Measurements from ENCODE around the gene ADPRS. TPM values are rescaled to one million over a fixed set of nuclear protein-coding genes. Genes with fewer than 3 reads are reported as not detected.
A peak's percentile ranks its signal among the peaks of the same experiment; 100 is the strongest.

The ADPRS gene
- total and polyA plus RNA-seq, 9 of the 15 experiments (the other 6 are each of a cell fraction or from before 2014, with no cell fraction given): 5.9 to 40.0 (median 27.4) TPM

- TF ChIP-seq ZNF589 (CRISPR knock-in tag; IDR thresholded peaks at IDR 0.05; ENCODE audit: low read depth): peak; percentile 74; the same call in 1 of the 2 replicates
- 0 out of 2 replicates have a peak, but pooled peaks have one; percentile 5 for TF ChIP-seq ZNF740 (CRISPR knock-in tag; IDR thresholded peaks at IDR 0.05)
- no peak for TF ChIP-seq ZNF740 (tag; IDR thresholded peaks at IDR 0.05)
- peak; percentile 76; the same call in 1 of the 2 replicates for TF ChIP-seq ATF3 (IDR thresholded peaks at IDR 0.05)
- TF ChIP-seq ATF3 (CRISPR knock-in tag; conservative IDR thresholded peaks at IDR 0.05): no peak
- TF ChIP-seq KLF16 (IDR thresholded peaks at IDR 0.05): 0 out of 2 replicates have a peak, but pooled peaks have one; percentile 41
- TF ChIP-seq NR4A1 (CRISPR knock-in tag; IDR thresholded peaks at IDR 0.05): no peak
- 0 out of 2 replicates have a peak, but pooled peaks have one; percentile 39 for TF ChIP-seq NR4A1 (tag; IDR thresholded peaks at IDR 0.05)
- TF ChIP-seq MYC (IDR thresholded peaks at IDR 0.05; ENCODE audit: low read depth, low read length): 0 out of 2 replicates have a peak, but pooled peaks have one; percentile 27
- TF ChIP-seq MYC (CRISPR knock-in tag; IDR thresholded peaks at IDR 0.05; ENCODE audit: borderline replicate concordance, low read depth): no peak
- peak in 1 of 2 experiments; percentile 89; a peak in 2 of 4 replicates for TF ChIP-seq TEAD1 (CRISPR knock-in tag; IDR thresholded peaks at IDR 0.05)
- TF ChIP-seq DEAF1 (CRISPR knock-in tag; IDR thresholded peaks at IDR 0.05): peak; percentile 86
- TF ChIP-seq NRF1 (conservative IDR thresholded peaks at IDR 0.05 in 1 of 2, IDR thresholded peaks at IDR 0.05 in 1 of 2): 0 out of 4 replicates have a peak, but pooled peaks of 1 of the 2 experiments have one; percentile 11
- TF ChIP-seq ATF4 (CRISPR knock-in tag; IDR thresholded peaks at IDR 0.05): 0 out of 2 replicates have a peak, but pooled peaks have one; percentile 7
- 0 out of 2 replicates have a peak, but pooled peaks have one; percentile 21 for TF ChIP-seq SMARCE1 (IDR thresholded peaks at IDR 0.05)
- TF ChIP-seq ELF1 (tag; IDR thresholded peaks at IDR 0.05): peak; percentile 62
- TF ChIP-seq MAZ (CRISPR knock-in tag; conservative IDR thresholded peaks at IDR 0.05 in 1 of 2, IDR thresholded peaks at IDR 0.05 in 1 of 2): peak in 1 of 2 experiments; percentile 55; a peak in 1 of 4 replicates
- TF ChIP-seq ZFPM2 (CRISPR knock-in tag; IDR thresholded peaks at IDR 0.05): no peak
- peak; percentile 50 for TF ChIP-seq SMAD4 (CRISPR knock-in tag; conservative IDR thresholded peaks at IDR 0.05)
- TF ChIP-seq SLC30A9 (CRISPR knock-in tag; IDR thresholded peaks at IDR 0.05): no peak
- TF ChIP-seq RCOR1 (IDR thresholded peaks at IDR 0.05; ENCODE audit: borderline replicate concordance in 1 of 2, low read depth in 2 of 2, low read length in 2 of 2): peak in 1 of 2 experiments; percentile 45; a peak in 1 of 4 replicates
- peak; percentile 90; the same call in 1 of the 2 replicates for TF ChIP-seq KAT7 (CRISPR knock-in tag; IDR thresholded peaks at IDR 0.05; ENCODE audit: borderline replicate concordance)
Observed at GRCh38 chr1:36134505-36135329, 46.0 kb downstream of the ADPRS start (continued).
